ENCODE results near the gene ZCRB1.

ZCRB1 gene

DNA sequence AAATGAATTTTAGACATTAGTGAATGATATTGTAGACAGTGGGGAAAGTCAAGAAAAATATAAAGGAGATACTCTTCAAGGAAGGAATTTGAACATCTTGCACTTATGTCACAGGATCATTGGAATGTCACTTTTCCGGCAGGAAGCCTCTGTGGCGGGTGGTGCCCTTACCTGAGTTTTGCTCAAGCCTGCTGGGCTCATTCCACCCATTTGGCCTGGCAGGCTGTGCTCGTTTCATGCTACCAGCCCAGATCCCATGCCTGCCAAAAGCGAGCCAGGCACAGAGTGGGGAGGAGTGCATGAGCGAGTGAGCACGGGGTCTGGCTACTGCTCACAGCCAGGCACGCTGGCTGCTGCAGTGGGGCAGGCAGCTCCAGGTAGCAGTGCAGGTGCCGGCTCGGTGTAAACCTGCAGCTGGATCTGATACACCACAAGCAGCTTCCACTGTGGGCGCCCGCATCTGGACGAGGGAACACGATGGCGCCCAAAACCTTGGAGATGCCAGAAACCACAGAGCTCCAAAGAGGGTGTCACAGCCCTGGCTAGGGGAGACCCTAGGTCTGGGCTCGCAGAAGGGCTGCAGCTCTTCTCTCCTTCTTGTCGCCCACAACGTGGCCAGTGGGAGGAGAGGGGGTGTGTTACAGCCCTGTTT lies 59.2 kb downstream of the ZCRB1 start:
- no peak for DNase-seq (ENCODE audit: low read depth)
- H3K4me3 ChIP-seq (ENCODE audit: low read length): no peak overlapping the region
- TF ChIP-seq, protein P1, sequence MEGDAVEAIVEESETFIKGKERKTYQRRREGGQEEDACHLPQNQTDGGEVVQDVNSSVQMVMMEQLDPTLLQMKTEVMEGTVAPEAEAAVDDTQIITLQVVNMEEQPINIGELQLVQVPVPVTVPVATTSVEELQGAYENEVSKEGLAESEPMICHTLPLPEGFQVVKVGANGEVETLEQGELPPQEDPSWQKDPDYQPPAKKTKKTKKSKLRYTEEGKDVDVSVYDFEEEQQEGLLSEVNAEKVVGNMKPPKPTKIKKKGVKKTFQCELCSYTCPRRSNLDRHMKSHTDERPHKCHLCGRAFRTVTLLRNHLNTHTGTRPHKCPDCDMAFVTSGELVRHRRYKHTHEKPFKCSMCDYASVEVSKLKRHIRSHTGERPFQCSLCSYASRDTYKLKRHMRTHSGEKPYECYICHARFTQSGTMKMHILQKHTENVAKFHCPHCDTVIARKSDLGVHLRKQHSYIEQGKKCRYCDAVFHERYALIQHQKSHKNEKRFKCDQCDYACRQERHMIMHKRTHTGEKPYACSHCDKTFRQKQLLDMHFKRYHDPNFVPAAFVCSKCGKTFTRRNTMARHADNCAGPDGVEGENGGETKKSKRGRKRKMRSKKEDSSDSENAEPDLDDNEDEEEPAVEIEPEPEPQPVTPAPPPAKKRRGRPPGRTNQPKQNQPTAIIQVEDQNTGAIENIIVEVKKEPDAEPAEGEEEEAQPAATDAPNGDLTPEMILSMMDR (conservative IDR thresholded peaks at IDR 0.05; ENCODE audit: low read length): no peak

DNA sequence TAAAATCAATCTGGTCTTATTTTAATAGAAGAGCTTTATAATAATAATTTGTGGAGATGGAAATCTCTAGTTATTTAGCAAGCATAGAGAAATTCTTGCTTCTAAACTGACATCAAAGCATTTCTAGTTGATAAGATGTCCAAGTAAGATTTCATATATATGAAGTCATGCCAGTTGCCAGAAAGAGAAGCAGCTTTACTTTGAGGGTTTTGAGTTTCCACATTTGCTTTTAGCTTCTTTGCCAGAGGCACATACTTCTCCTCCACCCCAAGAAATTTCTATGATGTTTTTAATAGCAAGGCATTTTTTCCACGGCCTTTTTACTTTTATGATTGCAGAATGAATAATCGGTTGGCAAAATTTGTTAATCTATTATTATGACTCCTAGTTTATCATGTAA lies 63.6 kb downstream of the ZCRB1 start:
- no peak overlapping the region for H3K4me3 ChIP-seq (ENCODE audit: low read length)
- TF ChIP-seq, protein P1 (conservative IDR thresholded peaks at IDR 0.05; ENCODE audit: low read length): no peak
- peak; percentile 2 for DNase-seq (ENCODE audit: low read depth)

Measured in AG10803 (cell line).